ENCODE results near the gene OBP2A.

The OBP2A gene

DNA sequence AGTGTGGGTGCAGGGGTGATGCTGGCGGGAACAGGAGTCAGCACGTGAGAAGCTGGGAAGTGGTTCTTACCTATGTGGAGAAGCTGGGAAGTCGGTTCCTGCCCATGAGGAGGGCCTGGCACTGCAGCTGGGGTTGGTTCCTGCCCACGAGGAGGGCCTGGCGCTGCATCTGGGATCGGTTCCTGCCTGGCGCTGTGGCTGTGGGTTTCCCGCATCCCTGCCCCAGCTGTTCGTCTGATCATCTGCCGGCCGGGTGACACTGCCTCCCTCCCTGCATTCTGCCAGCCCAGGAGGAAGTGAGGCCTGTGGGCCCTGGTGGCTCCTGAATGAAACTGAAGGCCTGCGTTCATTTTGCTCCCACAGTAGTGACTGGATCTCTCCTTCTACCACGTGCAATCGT is 5.1 kb downstream of the OBP2A start:
- no peak for TF ChIP-seq RAD21 (IDR thresholded peaks at IDR 0.05; ENCODE audit: low read depth)

DNA sequence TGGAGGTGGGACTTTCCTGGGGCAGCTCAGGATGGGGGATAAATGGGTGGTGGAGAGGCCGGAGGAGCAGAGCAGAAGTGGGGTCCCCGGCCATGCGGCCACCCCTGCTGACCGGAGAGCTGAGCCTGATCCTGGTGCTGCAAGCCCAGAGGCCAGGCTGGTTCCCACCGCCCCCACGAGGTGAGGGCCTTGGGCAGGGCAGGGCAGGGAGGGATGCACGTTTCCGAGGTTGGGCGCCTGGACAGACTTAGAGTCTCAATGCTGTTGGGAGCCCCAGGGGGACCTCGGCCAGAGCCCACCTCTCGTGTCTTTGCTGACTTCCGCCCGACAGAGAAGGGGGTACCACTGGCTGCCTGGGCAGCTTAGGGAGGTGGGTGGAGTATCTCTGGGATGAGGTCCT is 5.5 kb downstream of the OBP2A start:
- TF ChIP-seq, protein P1, sequence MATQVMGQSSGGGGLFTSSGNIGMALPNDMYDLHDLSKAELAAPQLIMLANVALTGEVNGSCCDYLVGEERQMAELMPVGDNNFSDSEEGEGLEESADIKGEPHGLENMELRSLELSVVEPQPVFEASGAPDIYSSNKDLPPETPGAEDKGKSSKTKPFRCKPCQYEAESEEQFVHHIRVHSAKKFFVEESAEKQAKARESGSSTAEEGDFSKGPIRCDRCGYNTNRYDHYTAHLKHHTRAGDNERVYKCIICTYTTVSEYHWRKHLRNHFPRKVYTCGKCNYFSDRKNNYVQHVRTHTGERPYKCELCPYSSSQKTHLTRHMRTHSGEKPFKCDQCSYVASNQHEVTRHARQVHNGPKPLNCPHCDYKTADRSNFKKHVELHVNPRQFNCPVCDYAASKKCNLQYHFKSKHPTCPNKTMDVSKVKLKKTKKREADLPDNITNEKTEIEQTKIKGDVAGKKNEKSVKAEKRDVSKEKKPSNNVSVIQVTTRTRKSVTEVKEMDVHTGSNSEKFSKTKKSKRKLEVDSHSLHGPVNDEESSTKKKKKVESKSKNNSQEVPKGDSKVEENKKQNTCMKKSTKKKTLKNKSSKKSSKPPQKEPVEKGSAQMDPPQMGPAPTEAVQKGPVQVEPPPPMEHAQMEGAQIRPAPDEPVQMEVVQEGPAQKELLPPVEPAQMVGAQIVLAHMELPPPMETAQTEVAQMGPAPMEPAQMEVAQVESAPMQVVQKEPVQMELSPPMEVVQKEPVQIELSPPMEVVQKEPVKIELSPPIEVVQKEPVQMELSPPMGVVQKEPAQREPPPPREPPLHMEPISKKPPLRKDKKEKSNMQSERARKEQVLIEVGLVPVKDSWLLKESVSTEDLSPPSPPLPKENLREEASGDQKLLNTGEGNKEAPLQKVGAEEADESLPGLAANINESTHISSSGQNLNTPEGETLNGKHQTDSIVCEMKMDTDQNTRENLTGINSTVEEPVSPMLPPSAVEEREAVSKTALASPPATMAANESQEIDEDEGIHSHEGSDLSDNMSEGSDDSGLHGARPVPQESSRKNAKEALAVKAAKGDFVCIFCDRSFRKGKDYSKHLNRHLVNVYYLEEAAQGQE (IDR thresholded peaks at IDR 0.05; ENCODE audit: low read depth) = no peak
- TF ChIP-seq ZBTB7A (IDR thresholded peaks at IDR 0.05; ENCODE audit: low read depth) (no peak), EP300 (IDR thresholded peaks at IDR 0.05; ENCODE audit: borderline replicate concordance) (no peak), NFIC (IDR thresholded peaks at IDR 0.05) (no peak), YY1 (IDR thresholded peaks at IDR 0.05; ENCODE audit: low read depth) (no peak), EGR1 (IDR thresholded peaks at IDR 0.05) (no peak), TEAD4 (IDR thresholded peaks at IDR 0.05) (no peak), TAF1 (IDR thresholded peaks at IDR 0.05; ENCODE audit: low read depth) (no peak), RAD21 (IDR thresholded peaks at IDR 0.05; ENCODE audit: low read depth) (no peak), FOXM1 (IDR thresholded peaks at IDR 0.05; ENCODE audit: borderline replicate concordance, low read depth) (no peak), CEBPB (IDR thresholded peaks at IDR 0.05) (no peak)
- TF ChIP-seq, protein P2, sequence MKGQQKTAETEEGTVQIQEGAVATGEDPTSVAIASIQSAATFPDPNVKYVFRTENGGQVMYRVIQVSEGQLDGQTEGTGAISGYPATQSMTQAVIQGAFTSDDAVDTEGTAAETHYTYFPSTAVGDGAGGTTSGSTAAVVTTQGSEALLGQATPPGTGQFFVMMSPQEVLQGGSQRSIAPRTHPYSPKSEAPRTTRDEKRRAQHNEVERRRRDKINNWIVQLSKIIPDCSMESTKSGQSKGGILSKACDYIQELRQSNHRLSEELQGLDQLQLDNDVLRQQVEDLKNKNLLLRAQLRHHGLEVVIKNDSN (IDR thresholded peaks at IDR 0.05) = no peak

DNA sequence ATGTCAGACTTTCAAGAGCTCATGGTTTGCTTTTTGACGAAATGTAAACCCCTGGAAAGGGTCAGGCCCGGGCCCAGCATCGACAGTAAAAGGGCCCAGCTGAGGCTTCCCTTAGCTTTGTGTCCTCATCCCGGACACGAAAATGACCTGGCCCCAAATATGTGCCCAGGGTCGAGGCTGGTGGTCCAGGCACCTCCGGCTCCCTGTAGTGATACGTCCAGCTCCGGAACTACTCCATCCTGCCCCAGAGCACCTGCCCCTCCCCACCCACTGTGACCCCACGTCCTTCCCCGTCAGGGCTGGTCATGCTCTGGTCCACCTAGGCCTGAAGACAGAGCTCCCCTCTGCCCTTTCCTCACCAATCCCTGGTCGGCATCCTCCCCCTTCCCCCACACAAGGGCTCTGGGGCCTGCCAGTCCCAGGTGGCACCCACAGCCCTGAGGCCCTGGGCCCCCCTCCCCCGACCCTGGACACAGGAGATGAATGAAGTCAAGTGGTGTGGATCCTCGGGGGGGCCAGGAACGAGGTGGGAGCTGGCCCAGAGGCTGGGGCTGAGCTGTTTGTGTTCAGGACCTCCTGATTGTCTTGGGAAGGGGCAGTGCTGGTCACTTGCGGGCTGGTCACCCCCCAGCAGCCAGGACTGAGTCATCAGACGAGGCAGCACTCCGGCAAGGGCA is 6.2 kb downstream of the OBP2A start:
- TF ChIP-seq, protein P2 (IDR thresholded peaks at IDR 0.05) = no peak
- TF ChIP-seq, protein P1 (IDR thresholded peaks at IDR 0.05; ENCODE audit: low read depth) = no peak
- TF ChIP-seq TCF12 (IDR thresholded peaks at IDR 0.05; ENCODE audit: low read depth) = no peak
- no peak for TF ChIP-seq EGR1 (IDR thresholded peaks at IDR 0.05)
- TF ChIP-seq RAD21 (IDR thresholded peaks at IDR 0.05; ENCODE audit: low read depth) = no peak
- TF ChIP-seq YY1 (IDR thresholded peaks at IDR 0.05; ENCODE audit: low read depth) = no peak
- TF ChIP-seq, protein P3, sequence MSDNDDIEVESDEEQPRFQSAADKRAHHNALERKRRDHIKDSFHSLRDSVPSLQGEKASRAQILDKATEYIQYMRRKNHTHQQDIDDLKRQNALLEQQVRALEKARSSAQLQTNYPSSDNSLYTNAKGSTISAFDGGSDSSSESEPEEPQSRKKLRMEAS (IDR thresholded peaks at IDR 0.05) = no peak
- TF ChIP-seq CEBPB (IDR thresholded peaks at IDR 0.05) = no peak
- no peak for TF ChIP-seq EP300 (IDR thresholded peaks at IDR 0.05; ENCODE audit: borderline replicate concordance)
- no peak for TF ChIP-seq TAF1 (IDR thresholded peaks at IDR 0.05; ENCODE audit: low read depth)
- TF ChIP-seq ZBTB7A (IDR thresholded peaks at IDR 0.05; ENCODE audit: low read depth) = no peak
- no peak for TF ChIP-seq TEAD4 (IDR thresholded peaks at IDR 0.05)
- no peak for TF ChIP-seq NFIC (IDR thresholded peaks at IDR 0.05)

DNA sequence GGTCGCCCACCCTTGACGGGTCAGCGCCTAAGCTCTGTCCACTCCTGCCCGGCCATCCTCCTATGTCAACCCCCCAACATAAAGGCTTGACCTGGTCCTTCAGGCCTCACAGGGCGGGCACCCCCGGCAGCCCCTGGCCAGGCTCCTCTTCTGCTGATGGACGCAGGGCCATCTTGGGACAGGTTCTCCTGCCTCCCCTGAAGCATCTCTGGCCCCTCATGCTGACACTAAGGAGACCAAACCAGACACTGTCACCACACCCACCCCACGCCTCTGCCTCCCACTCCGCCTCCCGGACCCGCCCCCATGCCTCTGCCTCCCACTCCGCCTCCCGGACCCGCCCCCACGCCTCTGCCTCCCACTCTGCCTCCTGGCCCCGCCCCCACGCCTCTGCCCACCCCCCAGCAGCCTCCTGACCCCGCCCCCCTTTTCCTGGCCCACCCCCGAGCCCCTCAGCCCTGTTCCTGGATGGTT is 6.8 kb downstream of the OBP2A start:
- TF ChIP-seq FOXM1 (IDR thresholded peaks at IDR 0.05; ENCODE audit: borderline replicate concordance, low read depth) (no peak), TCF12 (IDR thresholded peaks at IDR 0.05; ENCODE audit: low read depth) (no peak), CEBPB (IDR thresholded peaks at IDR 0.05) (no peak), RAD21 (IDR thresholded peaks at IDR 0.05; ENCODE audit: low read depth) (no peak), YY1 (IDR thresholded peaks at IDR 0.05; ENCODE audit: low read depth) (no peak), TEAD4 (IDR thresholded peaks at IDR 0.05) (no peak), CREB1 (IDR thresholded peaks at IDR 0.05; ENCODE audit: low read depth) (no peak), EP300 (IDR thresholded peaks at IDR 0.05; ENCODE audit: borderline replicate concordance) (no peak), NFIC (IDR thresholded peaks at IDR 0.05) (no peak), ZBTB7A (IDR thresholded peaks at IDR 0.05; ENCODE audit: low read depth) (no peak), TAF1 (IDR thresholded peaks at IDR 0.05; ENCODE audit: low read depth) (no peak), EGR1 (IDR thresholded peaks at IDR 0.05) (no peak)
- TF ChIP-seq, protein P3 (IDR thresholded peaks at IDR 0.05) = no peak
- TF ChIP-seq, protein P2 (IDR thresholded peaks at IDR 0.05) = no peak
- TF ChIP-seq, protein P1 (IDR thresholded peaks at IDR 0.05; ENCODE audit: low read depth) = no peak
